ENCODE measurements around the gene ANKS1A. TPM values are rescaled to one million over a fixed set of nuclear protein-coding genes. Genes with fewer than 3 reads are reported as not detected.

Gene ANKS1A
- total RNA-seq, 1 experiment from 2014 or later: 26.5 TPM

DNA sequence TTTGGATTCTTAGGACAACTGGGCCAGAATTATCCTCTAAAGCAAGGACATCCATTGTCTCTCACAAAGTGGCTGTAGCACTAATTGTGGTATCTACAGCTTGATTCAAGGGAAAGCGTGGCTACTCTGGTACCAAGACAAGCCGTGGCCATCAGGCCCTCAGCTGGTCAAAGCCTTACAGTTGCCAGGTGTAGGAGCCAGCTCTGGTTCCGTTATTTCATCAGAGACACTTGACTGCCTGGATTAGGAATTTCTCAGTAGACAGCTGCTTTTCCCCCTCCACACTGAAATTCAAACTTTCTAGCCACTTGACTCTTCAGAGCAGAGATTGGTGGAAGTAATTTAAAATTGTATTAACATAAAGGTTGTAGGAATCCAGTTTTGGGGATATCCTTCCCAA lies 104.2 kb downstream of the ANKS1A start:
- H4K20me1 ChIP-seq (ENCODE audit: control insufficient read depth, insufficient read depth, insufficient read length): no peaks in the 10 kb centered on the region
- DNase-seq: no peak
- H3K27me3 Mint-ChIP-seq (ENCODE audit: low read depth): no peaks in the 10 kb centered on the region
- H3K9ac ChIP-seq (ENCODE audit: extremely low read depth, insufficient read length, low read length): no peak overlapping the region
- H3K4me1 ChIP-seq (ENCODE audit: insufficient read depth, low read length): no peaks in the 10 kb centered on the region
- no peak overlapping the region for H2BK20ac ChIP-seq (ENCODE audit: low read depth, low read length, poor library complexity, severe bottlenecking)
- no peak overlapping the region for H2BK5ac ChIP-seq (ENCODE audit: insufficient read length, low read length)
- H2BK120ac ChIP-seq (ENCODE audit: low read depth, low read length, poor library complexity, severe bottlenecking): no peak overlapping the region
- no peak overlapping the region for H2AK5ac ChIP-seq (ENCODE audit: insufficient read length, low read length)
- no peak overlapping the region for H3K23ac ChIP-seq (ENCODE audit: insufficient read length, low read depth, low read length)
- no peak overlapping the region for H3K27ac Mint-ChIP-seq
- H3K27me3 ChIP-seq (ENCODE audit: insufficient read depth, low read length): no peaks in the 10 kb centered on the region
- no peaks in the 10 kb centered on the region for H3K79me1 ChIP-seq (ENCODE audit: insufficient read depth, low read depth, low read length, poor library complexity, severe bottlenecking)
- no peak overlapping the region for H3K4ac ChIP-seq (ENCODE audit: low read depth, low read length)
- no peak overlapping the region for H4K8ac ChIP-seq (replicated peaks; ENCODE audit: insufficient read length, low read depth, low read length)
- no peaks in the 10 kb centered on the region for H3K79me2 ChIP-seq (ENCODE audit: insufficient read depth, low read length)
- no peaks in the 10 kb centered on the region for H3K23me2 ChIP-seq (ENCODE audit: insufficient read length, low read depth, low read length, poor library complexity, severe bottlenecking)
- peaks cover 3 to 21% of the 10 kb centered on the region in 2 experiments; a peak in 3 of 4 replicates for H3K4me1 Mint-ChIP-seq
- no peak overlapping the region for H3K18ac ChIP-seq (ENCODE audit: insufficient read length, low read depth, low read length)
- no peak overlapping the region for H2BK15ac ChIP-seq (ENCODE audit: low read depth, low read length)
- H4K5ac ChIP-seq (ENCODE audit: insufficient read length, low read depth, low read length): no peak overlapping the region
- no peak overlapping the region for H2BK12ac ChIP-seq (ENCODE audit: insufficient read length, low read depth, low read length)
- no peak overlapping the region for H2AFZ ChIP-seq (ENCODE audit: low read length)
- no peak overlapping the region for H3K4me2 ChIP-seq (ENCODE audit: insufficient read depth, insufficient read length, low read length)
- H3T11ph ChIP-seq (ENCODE audit: low read length): no peak overlapping the region
- peaks cover 0 to 4% of the 10 kb centered on the region in 2 experiments; a peak in 1 of 5 replicates for H3K9me3 Mint-ChIP-seq
- no peak overlapping the region for H3K4me3 Mint-ChIP-seq
- H3K9me3 ChIP-seq (ENCODE audit: control insufficient read depth, low read depth, low read length): no peaks in the 10 kb centered on the region
- no peak overlapping the region for H3K27ac ChIP-seq (ENCODE audit: insufficient read length, low read depth, low read length)
- peaks cover 35 to 63% (median 57%) of the 10 kb centered on the region in 3 experiments for H3K36me3 Mint-ChIP-seq (ENCODE audit: insufficient read depth in 1 of 3, low read depth in 3 of 3)
- no peak overlapping the region for H3K56ac ChIP-seq (ENCODE audit: insufficient read length, low read depth, low read length)
- TF ChIP-seq, protein P1, sequence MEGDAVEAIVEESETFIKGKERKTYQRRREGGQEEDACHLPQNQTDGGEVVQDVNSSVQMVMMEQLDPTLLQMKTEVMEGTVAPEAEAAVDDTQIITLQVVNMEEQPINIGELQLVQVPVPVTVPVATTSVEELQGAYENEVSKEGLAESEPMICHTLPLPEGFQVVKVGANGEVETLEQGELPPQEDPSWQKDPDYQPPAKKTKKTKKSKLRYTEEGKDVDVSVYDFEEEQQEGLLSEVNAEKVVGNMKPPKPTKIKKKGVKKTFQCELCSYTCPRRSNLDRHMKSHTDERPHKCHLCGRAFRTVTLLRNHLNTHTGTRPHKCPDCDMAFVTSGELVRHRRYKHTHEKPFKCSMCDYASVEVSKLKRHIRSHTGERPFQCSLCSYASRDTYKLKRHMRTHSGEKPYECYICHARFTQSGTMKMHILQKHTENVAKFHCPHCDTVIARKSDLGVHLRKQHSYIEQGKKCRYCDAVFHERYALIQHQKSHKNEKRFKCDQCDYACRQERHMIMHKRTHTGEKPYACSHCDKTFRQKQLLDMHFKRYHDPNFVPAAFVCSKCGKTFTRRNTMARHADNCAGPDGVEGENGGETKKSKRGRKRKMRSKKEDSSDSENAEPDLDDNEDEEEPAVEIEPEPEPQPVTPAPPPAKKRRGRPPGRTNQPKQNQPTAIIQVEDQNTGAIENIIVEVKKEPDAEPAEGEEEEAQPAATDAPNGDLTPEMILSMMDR (conservative IDR thresholded peaks at IDR 0.05): no peak
- no CpG with 5 or more reads among the region's 3 CpGs for WGBS (ENCODE audit: extremely low coverage, insufficient read length, low lambda C conversion rate)
- no peak overlapping the region for H3K14ac ChIP-seq (ENCODE audit: insufficient read depth, low read length)
- H4K91ac ChIP-seq (ENCODE audit: insufficient read length, low read depth, low read length): no peak overlapping the region

All from H9 (cell line).